Measurements from ENCODE around the gene TPCN2.

- TF ChIP-seq, protein P1, sequence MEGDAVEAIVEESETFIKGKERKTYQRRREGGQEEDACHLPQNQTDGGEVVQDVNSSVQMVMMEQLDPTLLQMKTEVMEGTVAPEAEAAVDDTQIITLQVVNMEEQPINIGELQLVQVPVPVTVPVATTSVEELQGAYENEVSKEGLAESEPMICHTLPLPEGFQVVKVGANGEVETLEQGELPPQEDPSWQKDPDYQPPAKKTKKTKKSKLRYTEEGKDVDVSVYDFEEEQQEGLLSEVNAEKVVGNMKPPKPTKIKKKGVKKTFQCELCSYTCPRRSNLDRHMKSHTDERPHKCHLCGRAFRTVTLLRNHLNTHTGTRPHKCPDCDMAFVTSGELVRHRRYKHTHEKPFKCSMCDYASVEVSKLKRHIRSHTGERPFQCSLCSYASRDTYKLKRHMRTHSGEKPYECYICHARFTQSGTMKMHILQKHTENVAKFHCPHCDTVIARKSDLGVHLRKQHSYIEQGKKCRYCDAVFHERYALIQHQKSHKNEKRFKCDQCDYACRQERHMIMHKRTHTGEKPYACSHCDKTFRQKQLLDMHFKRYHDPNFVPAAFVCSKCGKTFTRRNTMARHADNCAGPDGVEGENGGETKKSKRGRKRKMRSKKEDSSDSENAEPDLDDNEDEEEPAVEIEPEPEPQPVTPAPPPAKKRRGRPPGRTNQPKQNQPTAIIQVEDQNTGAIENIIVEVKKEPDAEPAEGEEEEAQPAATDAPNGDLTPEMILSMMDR (IDR thresholded peaks at IDR 0.05): no peak
- TF ChIP-seq POLR2AphosphoS5 (IDR thresholded peaks at IDR 0.05): no peak
Observed at GRCh38 chr11:69102732-69103615, 54.2 kb downstream of the TPCN2 start.
